ENCODE data around the gene SPEF2.

GRCh38 chr5:35741126-35741716 lies 123.6 kb downstream of the SPEF2 start:
- TF ChIP-seq CTCF (optimal IDR thresholded peaks at IDR 0.05 in 1 of 3, IDR thresholded peaks at IDR 0.05 in 1 of 3, conservative IDR thresholded peaks at IDR 0.05 in 1 of 3; ENCODE audit: extremely low read depth in 1 of 3, insufficient read depth in 2 of 3, low read length in 3 of 3) (no peak), EZH2 (IDR thresholded peaks at IDR 0.05; ENCODE audit: low read length) (no peak)
